HUES64 (cell line): ENCODE data around the gene MAGI1.

Source experiments
- H3K27ac ChIP-seq: 2 replicates; pipeline ENCODE4 v1.7.0; 2013; ENCODE audit warnings: low read depth, low read length, inconsistent platforms
- H3K27me3 ChIP-seq: 2 replicates; pipeline ENCODE4 v1.6.1; 2013; ENCODE audit warnings: mild to moderate bottlenecking, low read length; ENCODE audit not compliant: insufficient read depth
- H3K36me3 ChIP-seq: 2 replicates; pipeline ENCODE4 v1.6.1; 2013; ENCODE audit warnings: mild to moderate bottlenecking, low read length; ENCODE audit not compliant: insufficient read depth
- H3K4me1 ChIP-seq: 2 replicates; pipeline ENCODE4 v1.6.1; 2013; ENCODE audit warnings: mild to moderate bottlenecking, low read length, moderate library complexity; ENCODE audit not compliant: insufficient read depth
- H3K4me3 ChIP-seq: 2 replicates; pipeline ENCODE4 v1.5.1; 2013; ENCODE audit warnings: mild to moderate bottlenecking, low read length, moderate library complexity
- H3K9ac ChIP-seq: 2 replicates; pipeline ENCODE4 v1.6.1; 2013; ENCODE audit warnings: mild to moderate bottlenecking, low read depth, low read length
- H3K9me3 ChIP-seq: 2 replicates; pipeline ENCODE4 v1.6.1; 2013; ENCODE audit warnings: low read depth, low read length; ENCODE audit not compliant: insufficient read depth
- WGBS: fragments of 150-250, 120-280 bp; methylation state at CpG from one replicate; pipeline ENCODE4 v1.1.7; 2013; ENCODE audit warnings: missing lambda C conversion rate; 5-methylcytosine and 5-hydroxymethylcytosine counted together

The MAGI1 gene

DNA sequence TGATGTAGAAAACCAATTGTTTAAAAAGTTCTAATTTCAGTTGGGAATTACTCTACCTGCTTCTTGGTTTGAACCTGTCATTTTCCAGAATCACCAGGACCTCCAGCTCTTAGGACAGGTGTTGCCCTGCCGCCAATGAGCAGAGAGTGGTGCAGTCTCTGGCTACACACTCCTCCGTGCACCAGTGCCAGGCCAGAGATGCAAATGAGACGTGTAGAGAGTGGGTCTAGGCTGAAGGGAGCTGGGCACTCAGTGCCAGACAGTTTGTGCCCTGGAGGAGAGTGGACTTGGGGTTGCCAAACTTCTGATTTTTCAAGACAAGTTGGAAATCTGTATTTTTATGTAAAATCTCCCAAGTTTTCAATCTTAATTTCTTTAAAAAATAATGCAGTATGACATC, 566.2 kb downstream of the MAGI1 start:
- Histone ChIP-seq H3K4me3 (no peak overlapping the region), H3K27ac (no peak overlapping the region), H3K9ac (no peak overlapping the region), H3K4me1 (peaks cover 18% of the 10 kb centered on the region), H3K9me3 (no peaks in the 10 kb centered on the region), H3K27me3 (no peaks in the 10 kb centered on the region), H3K36me3 (peaks cover 17% of the 10 kb centered on the region)
- 90% methylated on average over 3 of the region's 3 CpGs for WGBS

DNA sequence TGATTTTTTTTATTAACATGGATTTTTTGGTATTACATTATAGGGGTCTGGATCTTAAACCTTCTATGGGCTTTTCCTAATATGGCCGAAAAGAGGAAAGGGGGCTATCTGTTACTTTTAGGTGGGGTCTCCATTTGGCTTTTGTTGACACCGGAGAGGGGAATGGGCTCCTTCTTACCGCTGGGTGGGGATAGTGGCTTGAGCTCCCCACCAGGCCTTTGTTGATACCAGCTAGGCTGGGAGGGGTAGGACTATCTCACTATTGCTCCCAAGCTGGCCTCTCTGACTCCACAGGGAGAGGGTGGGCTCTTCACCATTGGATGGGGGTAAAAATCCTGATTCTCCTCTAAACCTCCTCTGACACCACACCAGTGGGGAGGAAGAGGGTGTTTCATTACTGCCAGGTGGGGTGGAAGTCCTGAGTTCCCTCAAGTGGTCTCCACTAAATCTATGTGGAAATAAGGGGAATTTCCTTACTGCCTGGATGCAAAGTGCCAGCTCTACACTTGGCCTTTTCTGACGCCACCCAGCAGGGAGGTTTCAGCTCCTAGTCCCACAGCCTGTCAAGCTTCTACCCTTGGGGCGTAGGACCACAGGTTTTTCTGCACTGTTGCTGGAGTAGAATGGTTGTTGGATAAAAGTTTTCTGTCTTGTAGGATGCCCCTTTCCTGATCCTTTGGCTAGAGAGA, 572.3 kb downstream of the MAGI1 start:
- H3K4me3 ChIP-seq: no peak overlapping the region
- no peak overlapping the region for H3K9ac ChIP-seq
- H3K36me3 ChIP-seq: peaks cover 5% of the 10 kb centered on the region; the same call in 1 of the 2 replicates
- WGBS: 62% methylated on average over 5 of the region's 5 CpGs
- peaks cover 10% of the 10 kb centered on the region for H3K4me1 ChIP-seq
- no peaks in the 10 kb centered on the region for H3K27me3 ChIP-seq
- H3K9me3 ChIP-seq: no peaks in the 10 kb centered on the region
- peak overlapping the region; percentile 17; the same call in 1 of the 2 replicates for H3K27ac ChIP-seq

GRCh38 chr3:65449841-65450428, 588.8 kb downstream of the MAGI1 start:
- H3K27me3 ChIP-seq: no peaks in the 10 kb centered on the region
- WGBS: 74% methylated on average over 6 of the region's 6 CpGs
- H3K27ac ChIP-seq: no peak overlapping the region
- H3K9ac ChIP-seq: no peak overlapping the region
- peaks cover 17% of the 10 kb centered on the region for H3K36me3 ChIP-seq
- peaks cover 11% of the 10 kb centered on the region for H3K4me1 ChIP-seq
- H3K9me3 ChIP-seq: no peaks in the 10 kb centered on the region
- H3K4me3 ChIP-seq: no peak overlapping the region

- 78% methylated on average over 3 of the region's 3 CpGs for WGBS
- H3K4me1 ChIP-seq: peaks cover 22% of the 10 kb centered on the region
- no peak overlapping the region for H3K4me3 ChIP-seq
- no peak overlapping the region for H3K27ac ChIP-seq
- no peaks in the 10 kb centered on the region for H3K9me3 ChIP-seq
- no peaks in the 10 kb centered on the region for H3K27me3 ChIP-seq
- peaks cover 17% of the 10 kb centered on the region for H3K36me3 ChIP-seq
- H3K9ac ChIP-seq: no peak overlapping the region
These were observed 590.6 kb downstream of the MAGI1 start for GRCh38 chr3:65448120-65448519.

DNA sequence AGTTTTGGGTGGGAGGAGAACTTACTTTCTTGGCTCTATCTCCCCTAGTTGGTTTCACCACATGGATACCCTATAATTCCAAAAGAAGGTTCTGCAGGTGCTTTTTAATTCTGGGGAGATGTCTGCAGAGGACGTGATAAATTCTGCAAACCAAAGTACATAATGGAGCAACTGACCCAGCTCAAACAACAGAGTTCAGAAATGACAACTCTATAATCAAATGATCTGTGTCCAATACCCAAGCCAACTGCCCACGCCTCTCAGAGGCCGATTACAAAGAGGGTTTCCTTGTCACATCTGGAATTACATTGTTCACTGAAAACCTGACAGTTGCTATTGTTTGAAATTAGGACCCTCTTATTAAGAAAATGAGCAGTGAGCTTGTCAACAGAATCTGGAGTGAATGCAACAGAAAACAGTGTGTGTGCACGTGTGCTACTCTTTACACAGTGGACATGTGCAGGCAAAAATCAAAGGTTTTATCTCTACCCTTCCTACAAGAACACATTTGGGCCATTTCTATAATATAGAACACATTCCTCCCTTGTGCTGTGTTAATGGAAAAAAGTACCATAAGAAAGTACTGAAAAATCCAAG, 593.0 kb downstream of the MAGI1 start:
- peaks cover 21% of the 10 kb centered on the region for H3K4me1 ChIP-seq
- no peak overlapping the region for H3K4me3 ChIP-seq
- peaks cover 23% of the 10 kb centered on the region for H3K36me3 ChIP-seq
- 98% methylated on average over 4 of the region's 4 CpGs for WGBS
- H3K27me3 ChIP-seq: no peaks in the 10 kb centered on the region
- no peaks in the 10 kb centered on the region for H3K9me3 ChIP-seq
- no peak overlapping the region for H3K27ac ChIP-seq
- H3K9ac ChIP-seq: no peak overlapping the region

DNA sequence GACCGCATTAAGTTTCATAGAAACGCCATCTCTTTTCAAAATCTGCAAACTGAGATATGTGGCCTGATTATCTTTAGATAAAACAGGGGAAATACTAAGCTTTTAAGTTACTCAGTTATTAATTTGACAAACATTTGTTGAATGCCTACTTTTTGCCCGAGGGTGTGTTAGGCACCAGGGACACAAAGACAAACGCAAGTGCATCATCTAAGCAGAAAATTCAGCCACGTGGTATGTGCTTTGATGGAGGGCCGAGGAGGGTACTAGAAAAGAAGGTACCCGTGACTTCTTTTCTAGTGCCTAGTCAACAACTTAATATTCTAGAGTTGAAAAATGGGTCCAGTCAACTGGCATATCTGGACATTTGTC, 594.3 kb downstream of the MAGI1 start:
- Histone ChIP-seq H3K4me3 (no peak overlapping the region), H3K9ac (no peak overlapping the region), H3K4me1 (peaks cover 14% of the 10 kb centered on the region), H3K36me3 (peaks cover 25% of the 10 kb centered on the region), H3K9me3 (no peaks in the 10 kb centered on the region), H3K27ac (no peak overlapping the region), H3K27me3 (no peaks in the 10 kb centered on the region)
- WGBS: 74% methylated on average over 7 of the region's 7 CpGs

- Histone ChIP-seq H3K4me3 (no peak overlapping the region), H3K27ac (no peak overlapping the region), H3K27me3 (no peaks in the 10 kb centered on the region), H3K4me1 (peaks cover 14% of the 10 kb centered on the region), H3K9ac (no peak overlapping the region), H3K9me3 (no peaks in the 10 kb centered on the region), H3K36me3 (peaks cover 30% of the 10 kb centered on the region)
- WGBS: 94% methylated on average over 4 of the region's 4 CpGs
These were observed 594.8 kb downstream of the MAGI1 start for GRCh38 chr3:65443739-65444446.

DNA sequence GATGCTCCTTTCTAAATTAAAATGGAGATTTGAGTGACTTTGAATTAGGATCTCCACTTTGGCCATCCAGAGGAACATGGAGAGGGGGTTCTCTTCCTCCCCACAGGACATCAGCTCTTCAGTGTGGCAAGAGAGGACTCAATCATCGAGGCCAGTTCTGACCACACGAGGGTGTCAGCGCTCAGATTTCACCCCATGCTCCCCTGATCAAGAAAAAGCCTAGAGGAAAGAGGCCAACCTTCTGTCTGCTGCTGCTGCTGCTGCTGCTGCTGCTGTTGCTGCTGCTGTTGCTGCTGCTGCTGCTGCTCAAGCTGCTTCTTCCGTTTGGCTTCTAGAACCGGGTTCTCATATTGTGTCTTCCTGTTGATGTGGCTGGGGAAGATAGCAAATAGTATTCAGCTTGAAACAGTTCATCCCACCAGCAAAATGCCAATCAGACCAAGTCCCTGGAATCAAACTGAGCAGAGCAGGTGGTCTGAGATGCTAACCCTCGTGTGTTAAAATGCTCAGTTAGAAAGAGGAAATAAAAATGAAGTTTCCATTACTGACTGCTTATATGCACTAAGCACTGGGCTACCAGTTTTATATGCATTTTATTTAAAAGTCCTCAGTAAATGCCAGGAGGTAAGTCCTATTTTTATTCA, 599.0 kb downstream of the MAGI1 start:
- peaks cover 59% of the 10 kb centered on the region for H3K36me3 ChIP-seq
- H3K4me3 ChIP-seq: no peak overlapping the region
- H3K27me3 ChIP-seq: no peaks in the 10 kb centered on the region
- no peak overlapping the region for H3K9ac ChIP-seq
- no peak overlapping the region; the same call in 1 of the 2 replicates for H3K27ac ChIP-seq
- peaks cover 14% of the 10 kb centered on the region for H3K4me1 ChIP-seq
- H3K9me3 ChIP-seq: no peaks in the 10 kb centered on the region
- 27% methylated on average over 6 of the region's 6 CpGs for WGBS

DNA sequence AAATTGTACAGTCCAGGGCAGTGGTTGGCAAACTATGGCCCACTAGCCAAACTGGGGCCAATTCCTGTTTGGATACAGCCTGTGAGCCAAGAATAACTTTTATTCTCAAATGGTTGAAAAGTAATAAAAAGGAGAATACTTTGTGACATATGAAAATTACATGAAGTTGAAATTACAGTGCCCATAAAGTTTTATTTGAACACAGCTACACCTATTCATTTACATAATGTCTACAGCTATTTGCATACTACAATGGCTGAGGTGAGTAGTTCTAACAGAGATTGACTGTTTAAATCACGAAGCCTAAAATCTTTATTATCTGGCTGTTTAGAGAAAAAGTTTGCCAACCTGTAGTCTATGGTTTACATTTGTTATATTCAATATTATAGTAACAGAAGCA, 600.1 kb downstream of the MAGI1 start:
- Histone ChIP-seq H3K27ac (no peak overlapping the region), H3K4me1 (0 out of 2 replicates have a peak, but pooled peaks cover 3% of the 10 kb centered on the region), H3K4me3 (no peak overlapping the region), H3K27me3 (no peaks in the 10 kb centered on the region), H3K36me3 (peaks cover 70% of the 10 kb centered on the region), H3K9me3 (no peaks in the 10 kb centered on the region), H3K9ac (no peak overlapping the region)
- no CpG with 5 or more reads among the region's 1 CpG for WGBS

- no peaks in the 10 kb centered on the region for H3K27me3 ChIP-seq
- 0 out of 2 replicates have a peak, but pooled peaks cover 3% of the 10 kb centered on the region for H3K4me1 ChIP-seq
- H3K9me3 ChIP-seq: no peaks in the 10 kb centered on the region
- H3K27ac ChIP-seq: no peak overlapping the region
- peaks cover 76% of the 10 kb centered on the region for H3K36me3 ChIP-seq
- H3K9ac ChIP-seq: no peak overlapping the region
- 96% methylated on average over 3 of the region's 3 CpGs for WGBS
- H3K4me3 ChIP-seq: no peak overlapping the region
These were observed 600.6 kb downstream of the MAGI1 start for GRCh38 chr3:65438096-65438495.

GRCh38 chr3:65436580-65436979, 602.1 kb downstream of the MAGI1 start:
- no peaks in the 10 kb centered on the region for H3K27me3 ChIP-seq
- peaks cover 77% of the 10 kb centered on the region for H3K36me3 ChIP-seq
- no peak overlapping the region for H3K9ac ChIP-seq
- 0 out of 2 replicates have a peak, but pooled peaks cover 3% of the 10 kb centered on the region for H3K4me1 ChIP-seq
- no CpG with 5 or more reads among the region's 1 CpG for WGBS
- H3K27ac ChIP-seq: no peak overlapping the region
- no peaks in the 10 kb centered on the region for H3K9me3 ChIP-seq
- no peak overlapping the region for H3K4me3 ChIP-seq
